Testis (tissue), 2 donors: ENCODE results near the gene SEC14L6.
"Not testable (repeated sequence)": the region's sequence is repeated elsewhere in the genome, so short reads cannot be mapped to it uniquely, and the experiment has no call there.

Experiments used
- CTCF ChIP-seq, 3 experiments: fragments of 450-650 bp in 2 of 3; fragments of 200-600 bp in 1 of 3; sonication (generic) in 1 of 3; IDR thresholded peaks; one replicate each; pipeline ENCODE4 v1.5.1; 2016 to 2019; ENCODE audit warnings: antibody characterized with exemption in 3 of 3, mild to moderate bottlenecking in 2 of 3, moderate library complexity in 1 of 3
- POLR2A ChIP-seq: fragments of 450-650 bp; IDR thresholded peaks from one replicate; pipeline ENCODE4 v1.6.1; 2017; ENCODE audit warnings: antibody characterized with exemption, mild to moderate bottlenecking, moderate library complexity

DNA sequence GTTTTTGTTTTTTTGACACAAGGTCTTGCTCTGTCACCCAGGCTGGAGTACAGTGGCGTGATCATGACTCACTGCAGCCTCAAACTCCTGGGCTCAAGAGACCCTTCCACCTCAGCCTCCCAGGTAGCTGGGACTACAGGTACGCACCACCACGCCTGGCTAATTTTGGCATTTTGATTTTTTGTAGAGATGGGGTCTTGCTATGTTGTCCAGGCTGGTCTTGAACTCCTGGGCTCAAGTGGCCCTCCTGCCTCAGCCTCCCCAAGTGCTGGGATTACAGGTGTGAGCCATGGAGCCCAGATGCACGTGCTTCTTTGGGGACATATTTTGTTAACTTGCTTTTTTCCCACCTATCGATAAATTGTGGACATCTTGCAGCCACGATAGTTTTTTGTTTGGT lies 20.7 kb upstream of the SEC14L6 start:
- TF ChIP-seq POLR2A; CTCF (IDR thresholded peaks at IDR 0.05): not testable (repeated sequence)
